Measurements from ENCODE around the gene WDR20.
"Not testable (repeated sequence)": the region's sequence is repeated elsewhere in the genome, so short reads cannot be mapped to it uniquely, and the experiment has no call there.

The WDR20 gene

GRCh38 chr14:102172021-102172272 lies 32.2 kb downstream of the WDR20 start:
- DNase-seq, result not testable (repeated sequence)

DNA sequence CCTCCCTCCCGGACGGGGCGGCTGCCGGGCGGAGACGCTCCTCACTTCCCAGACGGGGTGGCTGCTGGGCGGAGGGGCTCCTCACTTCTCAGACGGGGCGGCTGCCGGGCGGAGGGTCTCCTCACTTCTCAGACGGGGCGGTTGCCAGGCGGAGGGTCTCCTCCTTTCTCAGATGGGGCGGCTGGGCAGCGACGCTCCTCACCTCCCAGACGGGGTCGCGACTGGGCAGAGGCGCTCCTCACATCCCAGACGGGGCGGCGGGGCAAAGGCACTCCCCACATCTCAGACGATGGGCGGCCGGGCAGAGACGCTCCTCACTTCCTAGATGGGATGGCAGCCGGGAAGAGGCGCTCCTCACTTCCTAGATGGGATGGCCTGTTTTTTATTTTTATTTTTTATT lies 33.0 kb downstream of the WDR20 start:
- not testable (repeated sequence) for DNase-seq

- DNase-seq, result no peak
These were observed 37.5 kb downstream of the WDR20 start for GRCh38 chr14:102177161-102177560.

GRCh38 chr14:102178806-102179205 lies 39.1 kb downstream of the WDR20 start:
- no peak for DNase-seq

DNA sequence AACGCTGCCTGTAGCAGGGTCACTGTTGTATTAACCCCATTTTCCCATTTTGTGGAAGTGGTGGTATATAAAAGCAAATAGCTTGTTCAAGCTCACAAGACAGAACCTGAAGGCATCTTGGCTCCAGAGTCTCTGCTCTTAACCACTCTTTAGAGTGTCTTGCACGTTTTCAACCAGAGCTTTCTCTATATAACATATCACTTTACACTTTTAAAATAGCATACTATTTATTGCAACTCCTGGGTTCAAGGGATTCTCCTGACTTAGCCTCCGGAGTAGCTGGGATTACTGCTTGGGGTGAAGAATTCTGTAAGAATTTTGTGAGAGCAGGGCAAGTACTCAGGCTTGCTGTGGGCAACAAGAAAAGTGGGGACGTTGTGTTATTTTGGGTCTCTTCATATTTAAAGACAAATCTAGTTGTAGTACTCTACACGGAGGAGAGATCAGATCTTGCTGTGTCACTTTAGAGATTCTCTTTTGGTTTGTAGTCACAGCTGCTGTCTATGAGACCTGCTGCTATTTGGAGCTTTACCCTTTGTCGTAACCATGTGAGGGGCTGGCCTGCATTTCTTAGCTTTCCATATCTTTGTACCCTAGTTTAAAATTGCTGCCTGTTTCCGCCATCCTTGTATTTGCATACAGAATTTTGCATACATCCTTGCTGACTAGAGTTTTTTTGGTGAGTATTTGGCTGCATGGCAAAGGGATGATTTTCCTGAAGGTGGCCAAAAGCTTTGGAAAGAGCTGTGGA lies 40.7 kb downstream of the WDR20 start:
- DNase-seq, result no peak

DNA sequence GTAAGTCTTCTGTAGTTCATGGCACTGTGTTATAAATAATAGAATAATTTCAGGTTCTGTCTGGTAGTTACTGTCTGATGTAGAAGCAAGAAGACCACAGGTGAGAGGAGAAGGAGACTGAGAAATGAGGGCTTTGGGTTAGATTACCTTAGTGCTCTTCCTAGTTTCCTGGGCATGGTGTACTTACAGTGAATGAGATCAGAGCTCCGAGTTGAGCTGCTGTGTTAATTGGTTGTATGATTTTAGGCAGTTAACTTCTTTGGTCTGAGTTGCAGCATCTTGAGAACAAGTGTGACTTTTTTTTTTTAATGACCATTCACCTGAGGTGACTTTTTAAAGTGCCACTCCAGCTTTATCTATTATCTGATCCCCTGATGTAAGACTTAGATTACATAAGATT lies 41.5 kb downstream of the WDR20 start:
- DNase-seq, result no peak

GRCh38 chr14:102182190-102182589 lies 42.5 kb downstream of the WDR20 start:
- peak; percentile 22 for DNase-seq

DNA sequence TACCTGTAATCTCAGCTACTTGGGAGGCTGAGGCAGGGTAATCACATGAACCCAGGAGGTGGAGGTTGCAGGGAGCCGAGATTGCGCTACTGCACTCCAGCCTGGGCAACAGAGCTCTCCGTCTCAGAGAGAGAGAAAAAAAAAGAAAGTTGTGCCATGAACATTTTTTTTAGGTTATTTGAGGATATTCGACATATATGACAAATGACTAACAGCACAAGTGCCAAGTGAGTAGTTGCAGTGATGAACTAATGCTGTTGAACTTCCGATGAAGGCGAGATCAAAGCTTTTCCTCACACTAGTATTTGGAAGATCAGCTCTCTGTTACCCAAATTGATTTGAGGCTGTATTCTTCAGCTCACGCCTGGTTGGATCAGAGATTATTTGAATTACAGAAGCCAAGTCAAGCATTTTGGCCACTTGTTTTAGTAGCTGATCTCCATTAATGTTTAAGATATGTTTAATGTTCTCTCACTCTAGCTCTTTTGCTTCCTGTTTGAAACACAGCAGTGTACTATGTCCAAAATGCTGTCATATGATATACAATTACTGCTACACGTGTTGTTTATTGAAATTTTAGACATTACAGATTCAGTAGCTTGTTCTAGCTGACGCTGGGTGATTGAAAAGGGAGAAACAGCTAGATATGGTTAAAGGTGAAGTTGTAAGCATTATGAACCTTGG lies 43.4 kb downstream of the WDR20 start:
- DNase-seq, result no peak

DNA sequence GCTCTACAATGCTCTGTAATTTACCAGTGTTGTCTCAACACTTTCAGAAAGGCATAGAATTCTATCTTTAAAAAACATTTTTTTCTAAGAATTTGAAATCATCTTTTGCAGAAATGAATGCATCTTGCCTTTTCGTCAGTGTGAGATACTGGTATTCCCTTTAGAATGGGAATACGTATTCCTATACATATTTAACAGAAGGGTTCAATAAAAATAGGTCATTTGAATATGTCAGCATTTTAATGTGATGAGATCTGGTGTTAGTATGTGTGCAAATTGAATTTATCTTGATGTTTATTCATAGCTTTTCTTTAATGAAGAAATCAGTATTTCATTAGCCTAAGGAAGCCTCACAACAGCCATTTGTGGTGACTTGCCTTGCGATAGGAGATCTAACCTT lies 44.2 kb downstream of the WDR20 start:
- DNase-seq, result no peak

- peak; percentile 27 for DNase-seq
These were observed 44.8 kb downstream of the WDR20 start for GRCh38 chr14:102184316-102185035.

DNA sequence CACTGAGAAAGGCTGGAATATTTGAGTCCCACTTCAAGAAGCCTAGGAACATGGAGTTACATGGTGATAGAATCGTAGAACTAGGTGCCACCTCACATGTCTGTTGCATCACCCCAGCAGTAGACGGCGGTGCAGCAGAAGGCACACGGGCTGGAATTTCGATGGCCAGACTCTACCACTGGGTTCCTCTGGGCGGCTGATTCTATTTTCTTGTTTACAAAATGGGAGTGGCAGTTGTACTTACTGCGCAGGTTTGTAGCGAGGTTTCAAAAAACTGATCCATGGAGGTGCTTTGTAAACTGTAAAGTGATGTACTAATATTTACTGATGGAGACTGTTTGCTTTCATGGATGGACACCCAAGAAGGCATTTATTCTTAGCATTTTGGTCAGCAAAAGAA lies 45.7 kb downstream of the WDR20 start:
- DNase-seq, result no peak

- no peak for DNase-seq
These were observed 47.3 kb downstream of the WDR20 start for GRCh38 chr14:102187044-102187443.

DNA sequence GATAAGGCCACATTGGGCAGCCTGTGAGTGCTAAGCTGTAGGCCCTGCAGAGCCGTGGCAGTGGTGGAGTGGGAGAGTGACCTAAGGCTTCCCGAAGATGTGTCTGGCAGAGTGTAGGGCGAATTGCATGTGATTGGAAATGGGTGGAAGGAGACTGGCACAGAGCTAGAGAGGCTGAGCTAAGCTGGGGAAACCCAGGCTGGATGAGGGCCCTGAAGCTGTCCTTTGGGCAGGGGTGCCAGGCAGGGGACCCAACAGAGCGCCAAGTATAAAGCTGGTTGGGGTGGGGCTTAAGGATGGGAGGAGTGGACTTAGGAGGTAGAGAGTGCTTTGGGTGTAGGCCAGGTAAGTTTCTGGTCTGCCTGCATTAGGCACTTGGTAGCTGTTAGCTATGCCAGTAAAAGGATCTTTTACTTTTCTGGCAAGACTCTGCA lies 47.9 kb downstream of the WDR20 start:
- DNase-seq, result no peak

- DNase-seq, result no peak
These were observed 48.5 kb downstream of the WDR20 start for GRCh38 chr14:102188187-102188586.

GRCh38 chr14:102189874-102190273 lies 50.2 kb downstream of the WDR20 start:
- DNase-seq, result no peak

GRCh38 chr14:102192840-102193502 lies 53.3 kb downstream of the WDR20 start:
- DNase-seq, result no peak

GRCh38 chr14:102194856-102195255 lies 55.2 kb downstream of the WDR20 start:
- no peak for DNase-seq

GRCh38 chr14:102195446-102195845 lies 55.7 kb downstream of the WDR20 start:
- DNase-seq, result no peak

DNA sequence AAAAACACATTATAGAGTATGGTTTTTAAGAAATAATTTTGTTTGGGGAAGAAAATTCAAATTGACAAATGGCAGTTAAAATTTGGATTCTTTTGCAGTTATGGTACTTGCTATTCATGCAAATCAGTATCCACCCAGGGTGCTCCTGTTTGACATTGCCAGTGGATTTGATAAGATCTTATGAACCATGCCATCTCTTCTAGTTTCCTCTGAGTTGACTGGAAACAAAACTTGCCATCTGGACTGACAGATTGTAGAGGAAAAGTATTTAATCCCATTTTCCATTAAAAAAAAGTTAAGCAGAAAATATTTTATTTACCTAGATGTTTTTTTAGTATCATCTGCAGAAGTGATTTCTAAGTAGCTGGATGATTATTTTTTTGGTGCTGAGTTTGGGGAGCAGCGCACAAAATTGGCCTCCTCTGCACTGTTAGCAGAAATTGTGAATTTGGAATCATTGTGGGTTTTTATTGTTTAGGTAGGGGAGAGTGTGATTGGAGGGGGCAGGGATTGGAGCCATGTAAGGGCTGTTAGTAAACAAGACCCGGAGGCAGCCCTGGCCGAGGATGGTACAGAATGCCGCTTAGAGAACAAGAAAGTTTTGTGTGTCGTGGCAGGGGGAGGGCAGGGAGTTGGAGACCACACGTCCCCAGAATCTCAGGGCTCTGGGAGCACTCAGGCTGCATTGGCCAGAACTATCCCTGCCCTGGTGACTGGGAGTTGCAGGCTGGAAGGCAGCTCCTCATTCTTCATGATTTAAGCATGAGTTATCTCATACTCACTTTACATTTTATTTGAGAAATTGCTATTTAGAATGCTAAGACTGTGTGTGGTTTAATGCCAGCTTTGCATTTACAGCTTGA lies 56.6 kb downstream of the WDR20 start:
- no peak for DNase-seq

- no peak for DNase-seq
These were observed 57.2 kb downstream of the WDR20 start for GRCh38 chr14:102196902-102197230.

DNA sequence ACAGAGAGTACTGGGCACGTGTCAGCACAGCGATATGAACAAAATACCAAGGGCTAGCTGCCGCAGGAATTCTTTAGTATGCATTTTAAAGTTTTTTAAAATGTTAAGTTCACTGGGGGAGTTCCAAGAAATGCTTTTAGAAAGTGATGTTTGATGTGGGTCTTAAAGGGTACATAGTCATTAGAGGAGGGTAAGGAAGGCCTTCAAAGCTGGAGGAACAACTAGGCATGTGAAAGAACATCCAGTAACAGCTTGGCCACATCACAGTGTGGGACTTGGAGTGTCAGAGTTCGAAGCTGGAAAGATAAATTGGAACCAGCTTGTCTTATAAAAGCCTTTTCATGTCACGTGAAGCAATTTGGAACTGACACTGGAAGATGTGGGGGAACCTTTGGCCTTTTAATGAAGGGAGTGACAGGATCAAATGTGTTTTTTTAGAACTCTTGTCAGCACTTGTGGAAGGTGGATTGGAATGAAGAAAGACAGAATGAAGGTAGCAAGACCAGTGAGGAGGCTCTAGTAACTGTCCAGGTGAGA lies 57.7 kb downstream of the WDR20 start:
- DNase-seq, result no peak

DNA sequence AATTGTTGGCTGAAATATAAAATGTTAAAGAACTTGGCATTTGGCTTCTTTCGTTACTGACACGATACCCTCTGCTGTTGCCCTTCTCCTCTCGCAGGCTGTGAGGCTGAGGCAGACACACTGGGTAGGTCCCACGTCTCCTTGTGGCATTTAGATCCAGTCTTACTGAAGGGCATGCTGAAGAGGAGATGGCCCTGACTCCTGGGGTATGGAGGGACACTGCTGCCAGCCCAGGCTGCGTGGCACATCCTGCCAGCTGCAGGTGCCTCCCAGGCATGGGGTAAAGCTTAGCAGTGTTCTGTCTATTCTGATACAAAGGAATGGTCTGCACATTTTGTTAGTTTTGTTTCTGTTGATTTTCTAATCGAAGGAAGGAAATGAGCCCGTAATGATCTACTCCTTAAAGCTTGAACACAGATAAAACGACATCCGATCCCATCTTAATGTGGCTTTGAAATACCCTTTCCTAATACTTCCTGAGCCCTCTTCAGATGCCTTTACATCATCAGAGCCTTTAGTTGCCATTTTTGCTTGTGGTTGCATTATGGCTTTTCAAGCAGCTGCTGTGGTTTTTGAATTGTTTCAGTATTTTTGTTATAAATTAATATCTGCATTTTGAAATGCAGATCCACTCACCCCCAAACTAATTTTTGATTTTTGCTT lies 61.1 kb downstream of the WDR20 start:
- DNase-seq, result no peak

Measured in stimulated activated CD4-positive, alpha-beta T cell treated with anti-CD3 and anti-CD28 coated beads, Interleukin-4, amount 100 ng/mL, for 24 hours (primary cell).